ENCODE measurements around the gene ASIC2. TPM values are rescaled to one million over a fixed set of nuclear protein-coding genes. Genes with fewer than 3 reads are reported as not detected.

ASIC2 gene
- total RNA-seq, 2 donors from 2014 or later: 3.0 to 3.3 TPM

DNA sequence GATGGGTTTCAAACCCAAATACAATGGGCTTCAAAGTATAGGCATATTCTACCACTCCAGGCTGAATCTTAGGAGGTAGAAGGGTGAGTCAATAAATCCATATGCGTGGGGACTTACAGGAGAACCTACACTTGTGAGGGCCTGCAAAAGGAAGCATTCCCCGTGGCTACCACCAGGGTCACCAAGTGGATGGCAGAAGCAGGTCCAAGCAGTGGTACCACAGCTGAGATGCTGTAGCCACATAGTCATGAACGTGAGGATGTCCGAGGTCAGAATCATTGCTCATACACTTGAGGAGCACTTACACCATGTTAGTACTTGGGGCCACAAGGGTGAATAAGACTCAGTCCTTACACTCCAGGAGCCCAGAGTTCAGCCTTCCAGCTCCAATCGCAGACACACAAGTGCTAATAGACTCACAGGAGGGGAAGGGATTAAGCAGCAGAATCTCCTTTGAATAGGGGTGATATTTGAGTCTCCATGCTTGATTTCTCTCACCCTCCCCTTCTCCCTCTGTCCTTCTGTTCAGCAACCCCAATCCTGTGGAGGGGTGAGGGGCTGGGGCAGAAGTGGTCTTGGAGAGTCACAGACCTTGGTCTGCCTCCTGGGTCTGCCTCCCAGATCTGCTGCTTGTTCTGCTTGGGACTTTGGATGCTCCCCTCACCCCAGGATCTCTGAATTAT is 42.5 kb upstream of the ASIC2 start:
- Histone ChIP-seq H3K4me1 (ENCODE audit: control insufficient read depth, insufficient read depth, low read length) (peaks cover 9% of the 10 kb centered on the region), H3K27ac (ENCODE audit: low read depth, low read length) (no peak overlapping the region), H3K27me3 (ENCODE audit: control insufficient read depth, insufficient read depth, low read length, poor library complexity, severe bottlenecking) (peaks cover 23% of the 10 kb centered on the region), H3K4me3 (ENCODE audit: low read length) (no peak overlapping the region), H3K9me3 (ENCODE audit: control insufficient read depth, low read length) (no peaks in the 10 kb centered on the region), H3K9ac (ENCODE audit: extremely low read depth, low read length, poor library complexity, severe bottlenecking) (no peak overlapping the region), H3K36me3 (ENCODE audit: control insufficient read depth, insufficient read depth, low read length) (no peaks in the 10 kb centered on the region)
- Mint-ChIP-seq H3K4me3 (no peak overlapping the region), H3K27me3 (ENCODE audit: insufficient read depth) (peaks cover 48% of the 10 kb centered on the region), H3K27ac (no peak overlapping the region), H3K4me1 (peaks cover 23% of the 10 kb centered on the region), H3K9me3 (no peaks in the 10 kb centered on the region), H3K36me3 (ENCODE audit: low read depth) (no peaks in the 10 kb centered on the region)
- WGBS, 2 experiments (ENCODE audit: insufficient coverage in 1 of 2, insufficient read length in 1 of 2): 64 to 71% methylated on average over 4 of the region's 5 CpGs
- TF ChIP-seq, protein P1, sequence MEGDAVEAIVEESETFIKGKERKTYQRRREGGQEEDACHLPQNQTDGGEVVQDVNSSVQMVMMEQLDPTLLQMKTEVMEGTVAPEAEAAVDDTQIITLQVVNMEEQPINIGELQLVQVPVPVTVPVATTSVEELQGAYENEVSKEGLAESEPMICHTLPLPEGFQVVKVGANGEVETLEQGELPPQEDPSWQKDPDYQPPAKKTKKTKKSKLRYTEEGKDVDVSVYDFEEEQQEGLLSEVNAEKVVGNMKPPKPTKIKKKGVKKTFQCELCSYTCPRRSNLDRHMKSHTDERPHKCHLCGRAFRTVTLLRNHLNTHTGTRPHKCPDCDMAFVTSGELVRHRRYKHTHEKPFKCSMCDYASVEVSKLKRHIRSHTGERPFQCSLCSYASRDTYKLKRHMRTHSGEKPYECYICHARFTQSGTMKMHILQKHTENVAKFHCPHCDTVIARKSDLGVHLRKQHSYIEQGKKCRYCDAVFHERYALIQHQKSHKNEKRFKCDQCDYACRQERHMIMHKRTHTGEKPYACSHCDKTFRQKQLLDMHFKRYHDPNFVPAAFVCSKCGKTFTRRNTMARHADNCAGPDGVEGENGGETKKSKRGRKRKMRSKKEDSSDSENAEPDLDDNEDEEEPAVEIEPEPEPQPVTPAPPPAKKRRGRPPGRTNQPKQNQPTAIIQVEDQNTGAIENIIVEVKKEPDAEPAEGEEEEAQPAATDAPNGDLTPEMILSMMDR (conservative IDR thresholded peaks at IDR 0.05): peak; percentile 81
- peak; percentile 85 for DNase-seq

DNA sequence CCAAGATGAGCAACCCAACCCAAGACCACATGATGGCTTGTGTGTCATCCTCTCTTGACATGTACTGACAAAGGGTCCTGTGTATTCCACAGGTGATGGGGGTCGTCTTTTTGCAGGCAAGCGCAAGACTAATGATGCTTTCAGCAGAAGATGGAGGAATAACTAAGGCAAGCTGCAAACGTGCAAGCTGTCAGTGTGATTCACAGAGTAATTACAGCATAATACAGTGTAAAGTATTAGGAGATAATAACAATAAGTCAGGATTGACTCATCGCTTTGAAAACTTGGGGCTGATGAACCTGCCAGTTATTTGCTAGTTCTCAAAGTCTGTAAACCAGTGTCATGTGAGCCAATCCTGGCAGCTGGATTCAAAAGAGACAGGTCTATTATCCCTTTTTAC is 41.6 kb upstream of the ASIC2 start:
- H3K9me3 Mint-ChIP-seq: no peaks in the 10 kb centered on the region
- no peak overlapping the region for H3K9ac ChIP-seq (ENCODE audit: extremely low read depth, low read length, poor library complexity, severe bottlenecking)
- no peak overlapping the region for H3K4me3 Mint-ChIP-seq
- no peak overlapping the region for H3K4me3 ChIP-seq (ENCODE audit: low read length)
- 90 to 94% methylated on average over 4 of the region's 4 CpGs for WGBS, 2 experiments (ENCODE audit: insufficient coverage in 1 of 2, insufficient read length in 1 of 2)
- H3K4me1 Mint-ChIP-seq: peaks cover 21% of the 10 kb centered on the region
- TF ChIP-seq, protein P1 (conservative IDR thresholded peaks at IDR 0.05): no peak
- peaks cover 50% of the 10 kb centered on the region for H3K27me3 Mint-ChIP-seq (ENCODE audit: insufficient read depth)
- H3K27ac Mint-ChIP-seq: no peak overlapping the region
- no peak overlapping the region for H3K27ac ChIP-seq (ENCODE audit: low read depth, low read length)
- no peaks in the 10 kb centered on the region for H3K36me3 ChIP-seq (ENCODE audit: control insufficient read depth, insufficient read depth, low read length)
- DNase-seq: no peak
- H3K36me3 Mint-ChIP-seq (ENCODE audit: low read depth): no peaks in the 10 kb centered on the region
- peaks cover 9% of the 10 kb centered on the region for H3K4me1 ChIP-seq (ENCODE audit: control insufficient read depth, insufficient read depth, low read length)
- no peaks in the 10 kb centered on the region for H3K9me3 ChIP-seq (ENCODE audit: control insufficient read depth, low read length)
- peaks cover 28% of the 10 kb centered on the region for H3K27me3 ChIP-seq (ENCODE audit: control insufficient read depth, insufficient read depth, low read length, poor library complexity, severe bottlenecking)

DNA sequence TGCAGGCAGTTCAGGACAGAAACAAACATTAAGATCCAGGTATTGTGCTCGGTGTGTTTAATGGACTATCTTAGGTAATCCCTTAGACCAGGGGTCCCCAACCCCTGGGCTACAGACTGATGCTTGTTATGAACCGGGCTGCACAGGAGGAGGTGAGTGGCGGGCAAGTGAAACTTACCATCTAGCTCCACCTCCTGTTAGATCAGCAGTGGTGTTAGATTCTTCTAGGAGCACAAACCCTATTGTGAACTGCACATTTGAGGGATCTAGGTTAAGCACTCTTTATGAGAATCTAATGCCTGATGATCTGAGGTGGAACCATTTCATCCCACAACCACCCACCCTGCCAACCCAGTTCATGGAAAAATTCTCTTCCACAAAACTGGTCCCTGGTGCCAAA is 37.8 kb upstream of the ASIC2 start:
- no peak overlapping the region for H3K27ac ChIP-seq (ENCODE audit: low read depth, low read length)
- no peak for DNase-seq
- Mint-ChIP-seq H3K9me3 (no peaks in the 10 kb centered on the region), H3K27ac (no peak overlapping the region), H3K36me3 (ENCODE audit: low read depth) (no peaks in the 10 kb centered on the region), H3K4me1 (peaks cover 10% of the 10 kb centered on the region), H3K27me3 (ENCODE audit: insufficient read depth) (peaks cover 38% of the 10 kb centered on the region), H3K4me3 (no peak overlapping the region)
- peaks cover 20% of the 10 kb centered on the region for H3K27me3 ChIP-seq (ENCODE audit: control insufficient read depth, insufficient read depth, low read length, poor library complexity, severe bottlenecking)
- no peak overlapping the region for H3K9ac ChIP-seq (ENCODE audit: extremely low read depth, low read length, poor library complexity, severe bottlenecking)
- peaks cover 7% of the 10 kb centered on the region for H3K4me1 ChIP-seq (ENCODE audit: control insufficient read depth, insufficient read depth, low read length)
- H3K9me3 ChIP-seq (ENCODE audit: control insufficient read depth, low read length): no peaks in the 10 kb centered on the region
- TF ChIP-seq, protein P1 (conservative IDR thresholded peaks at IDR 0.05): no peak
- WGBS, 2 experiments (ENCODE audit: insufficient coverage in 1 of 2, insufficient read length in 1 of 2): 87 to 96% methylated on average over 3 of the region's 3 CpGs
- no peak overlapping the region for H3K4me3 ChIP-seq (ENCODE audit: low read length)
- H3K36me3 ChIP-seq (ENCODE audit: control insufficient read depth, insufficient read depth, low read length): no peaks in the 10 kb centered on the region

Measured in endodermal cell (in vitro differentiated cells).